Activated naive CD4-positive, alpha-beta T cell treated with Interleukin-2 at 50 U/mL for 16 hours (primary cell): ENCODE data around the gene LDHB.
"Not testable (repeated sequence)": the region's sequence is repeated elsewhere in the genome, so short reads cannot be mapped to it uniquely, and the experiment has no call there.

Experiments
- DNase-seq: peaks from one replicate; pipeline ENCODE4 v3.0.0-alpha.2; 2020

The LDHB gene

GRCh38 chr12:21657326-21658077 lies at the start of gene LDHB:
Gene LDHB, minus strand, starts transcription at chr12:21657842. Its CDS starts 3,171 bp downstream, at chr12:21654671.
- peak; percentile 96 for DNase-seq

GRCh38 chr12:21704847-21705246 lies 47.2 kb upstream of the LDHB start:
- no peak for DNase-seq

- no peak for DNase-seq
Observed at GRCh38 chr12:21699851-21700250, 42.2 kb upstream of the LDHB start.

GRCh38 chr12:21697904-21698630 lies 40.4 kb upstream of the LDHB start:
- DNase-seq = no peak

- no peak for DNase-seq
Observed at GRCh38 chr12:21696625-21697024, 39.0 kb upstream of the LDHB start.

- DNase-seq = no peak
Observed at GRCh38 chr12:21695986-21696385, 38.3 kb upstream of the LDHB start.

GRCh38 chr12:21694660-21695059 lies 37.0 kb upstream of the LDHB start:
- no peak for DNase-seq

- no peak for DNase-seq
Observed at GRCh38 chr12:21691515-21691914, 33.9 kb upstream of the LDHB start.

- no peak for DNase-seq
Observed at GRCh38 chr12:21690704-21691368, 33.2 kb upstream of the LDHB start.

GRCh38 chr12:21683115-21683514 lies 25.5 kb upstream of the LDHB start:
- no peak for DNase-seq

- no peak for DNase-seq
Observed at GRCh38 chr12:21678959-21679358, 21.3 kb upstream of the LDHB start.

GRCh38 chr12:21677622-21678277 lies 20.1 kb upstream of the LDHB start:
- no peak for DNase-seq

- DNase-seq = no peak
Observed at GRCh38 chr12:21677204-21677603, 19.6 kb upstream of the LDHB start.

- DNase-seq = no peak
Observed at GRCh38 chr12:21676776-21677175, 19.1 kb upstream of the LDHB start.

GRCh38 chr12:21675641-21676040 lies 18.0 kb upstream of the LDHB start:
- no peak for DNase-seq

- no peak for DNase-seq
Observed at GRCh38 chr12:21675096-21675495, 17.5 kb upstream of the LDHB start.

GRCh38 chr12:21673830-21674552 lies 16.3 kb upstream of the LDHB start:
- DNase-seq = not testable (repeated sequence)

- DNase-seq = no peak
Observed at GRCh38 chr12:21672146-21672545, 14.5 kb upstream of the LDHB start.

- no peak for DNase-seq
Observed at GRCh38 chr12:21666722-21667121, 9.1 kb upstream of the LDHB start.

GRCh38 chr12:21665816-21666215 lies 8.2 kb upstream of the LDHB start:
- no peak for DNase-seq

- no peak for DNase-seq
Observed at GRCh38 chr12:21662122-21662792, 4.6 kb upstream of the LDHB start.
